Activated CD8-positive, alpha-beta memory T cell treated with anti-CD3 and anti-CD28 coated beads for 4 hours (primary cell): ENCODE measurements around the gene SLC25A6.
"Not testable (repeated sequence)": the region's sequence is repeated elsewhere in the genome, so short reads cannot be mapped to it uniquely, and the experiment has no call there.

Experiments used
- DNase-seq, 2 donors: peaks; one replicate each; pipeline ENCODE4 v3.0.0-alpha.2; 2020; ENCODE audit warnings: low read depth in 2 of 2

SLC25A6 gene

DNA sequence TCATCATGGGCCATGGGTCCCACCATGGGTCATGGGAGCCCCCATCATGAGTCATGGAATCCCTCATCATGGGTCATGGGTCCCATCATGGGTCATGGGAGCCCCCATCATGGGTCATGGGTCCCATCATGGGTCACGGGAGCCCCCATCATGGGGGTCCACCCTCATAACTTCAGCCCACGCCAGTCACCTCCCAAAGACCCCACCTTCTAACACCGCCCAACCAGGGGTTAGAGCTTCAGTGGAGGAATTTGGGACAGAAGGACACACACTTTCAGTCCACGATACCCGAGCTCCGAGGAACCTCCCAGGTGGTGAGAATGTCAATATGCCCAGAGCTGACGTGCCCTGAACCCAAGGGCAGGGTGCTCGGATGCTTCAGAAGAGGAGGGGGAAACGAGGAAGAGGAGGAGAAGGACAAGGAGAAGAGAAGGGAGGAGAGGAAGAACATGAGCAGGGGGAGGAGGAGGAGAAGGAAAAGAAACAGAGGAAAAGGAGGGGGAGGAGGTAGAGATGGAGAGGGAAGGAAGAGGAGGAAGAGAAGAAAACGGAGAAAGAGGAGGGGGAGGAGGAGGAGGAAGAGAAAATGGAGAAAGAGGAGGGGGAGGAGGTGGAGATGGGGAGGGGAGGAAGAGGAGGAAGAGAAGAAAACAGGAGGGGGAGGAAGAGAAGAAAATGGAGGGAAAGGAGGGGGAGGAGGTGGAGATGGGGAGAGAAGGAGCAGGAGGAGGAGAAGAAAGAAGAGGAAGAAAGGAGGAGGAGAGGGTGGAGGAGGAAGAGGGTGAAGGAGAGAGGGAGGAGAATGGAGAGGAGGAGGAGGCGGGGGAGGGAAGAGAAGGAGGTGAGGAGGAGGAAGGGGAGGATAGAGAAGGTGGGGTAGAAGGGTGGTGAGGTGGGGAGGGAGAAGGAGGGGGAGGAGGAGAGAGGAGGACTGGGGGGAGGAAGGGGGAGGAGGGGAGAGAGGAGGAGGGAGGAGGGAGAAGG, 37.6 kb downstream of the SLC25A6 start:
- no peak for DNase-seq

DNA sequence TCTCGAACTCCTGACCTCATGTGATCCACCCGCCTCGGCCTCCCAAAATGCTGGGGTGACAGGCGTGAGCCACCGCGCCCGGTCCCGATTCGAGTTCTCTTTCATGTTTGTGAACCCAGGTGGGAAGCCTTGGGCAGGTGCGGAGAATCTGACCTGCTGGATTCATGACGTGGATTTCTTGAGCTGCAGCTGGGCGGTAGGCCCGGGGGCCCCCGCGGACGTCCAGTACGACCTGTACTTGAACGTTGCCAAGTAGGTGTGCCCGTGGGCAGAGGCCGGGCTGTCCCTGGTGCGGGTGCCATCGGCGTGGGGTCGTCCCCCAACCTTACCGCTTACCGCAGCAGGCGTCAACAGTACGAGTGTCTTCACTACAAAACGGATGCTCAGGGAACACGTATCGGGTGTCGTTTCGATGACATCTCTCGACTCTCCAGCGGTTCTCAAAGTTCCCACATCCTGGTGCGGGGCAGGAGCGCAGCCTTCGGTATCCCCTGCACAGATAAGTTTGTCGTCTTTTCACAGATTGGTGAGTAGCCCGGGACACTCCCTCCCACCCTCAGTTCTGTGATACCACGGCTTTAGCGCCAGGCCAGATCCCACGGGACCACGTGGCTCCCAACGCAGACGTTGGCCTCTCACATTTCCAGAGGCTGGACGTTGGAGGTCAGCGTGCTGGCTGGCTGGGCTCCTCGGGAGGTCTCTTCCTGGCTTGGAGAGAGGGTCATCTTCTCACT, 39.8 kb downstream of the SLC25A6 start:
- no peak for DNase-seq

DNA sequence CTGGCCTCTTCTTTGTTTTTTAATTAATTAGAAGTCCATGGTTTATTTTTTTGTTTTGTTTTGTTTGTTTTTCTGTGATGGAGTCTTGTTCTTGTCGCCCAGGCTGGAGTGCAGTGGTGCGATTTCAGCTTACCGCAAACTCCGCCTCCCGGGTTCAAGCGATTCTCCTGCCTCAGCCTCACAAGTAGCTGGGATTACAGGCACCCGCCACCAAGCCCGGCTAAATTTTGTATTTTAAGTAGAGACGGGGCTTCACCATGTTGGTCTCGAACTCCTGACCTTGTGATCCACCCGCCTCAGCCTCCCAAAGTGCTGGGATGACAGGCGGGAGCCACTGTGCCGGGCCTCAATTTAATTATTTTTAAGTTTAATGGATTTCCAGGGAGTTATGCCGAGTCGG, 42.3 kb downstream of the SLC25A6 start:
- not testable (repeated sequence) for DNase-seq

DNA sequence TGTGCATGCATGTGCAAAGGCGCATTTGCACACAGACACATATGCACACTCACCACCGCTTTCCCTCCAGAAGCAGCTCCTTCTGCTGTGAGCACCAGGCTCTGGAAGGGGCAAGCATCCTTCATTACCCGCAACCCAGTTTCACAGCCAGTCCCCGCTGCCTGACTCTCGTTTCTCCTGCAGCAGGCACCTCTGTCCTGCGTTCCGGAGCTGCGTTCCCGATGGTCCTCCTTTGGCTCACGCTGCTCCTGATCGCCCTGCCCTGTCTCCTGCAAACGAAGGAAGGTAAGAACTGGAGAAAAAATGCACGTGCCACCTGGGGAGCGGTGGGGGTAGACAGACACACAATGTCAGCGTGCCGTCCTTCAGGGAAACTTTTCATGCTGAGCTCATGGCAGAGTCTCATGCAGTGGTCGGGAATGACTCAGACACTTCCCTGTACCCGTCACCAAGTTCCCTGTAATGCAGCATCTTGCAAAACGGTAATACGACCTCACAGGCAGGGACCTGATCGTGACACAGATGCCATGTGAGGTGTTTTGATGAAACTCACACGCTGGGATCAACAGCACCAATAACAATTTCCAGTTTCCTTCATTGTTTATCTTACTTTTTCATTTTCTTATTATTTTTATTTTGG, 50.2 kb downstream of the SLC25A6 start:
- no peak for DNase-seq

DNA sequence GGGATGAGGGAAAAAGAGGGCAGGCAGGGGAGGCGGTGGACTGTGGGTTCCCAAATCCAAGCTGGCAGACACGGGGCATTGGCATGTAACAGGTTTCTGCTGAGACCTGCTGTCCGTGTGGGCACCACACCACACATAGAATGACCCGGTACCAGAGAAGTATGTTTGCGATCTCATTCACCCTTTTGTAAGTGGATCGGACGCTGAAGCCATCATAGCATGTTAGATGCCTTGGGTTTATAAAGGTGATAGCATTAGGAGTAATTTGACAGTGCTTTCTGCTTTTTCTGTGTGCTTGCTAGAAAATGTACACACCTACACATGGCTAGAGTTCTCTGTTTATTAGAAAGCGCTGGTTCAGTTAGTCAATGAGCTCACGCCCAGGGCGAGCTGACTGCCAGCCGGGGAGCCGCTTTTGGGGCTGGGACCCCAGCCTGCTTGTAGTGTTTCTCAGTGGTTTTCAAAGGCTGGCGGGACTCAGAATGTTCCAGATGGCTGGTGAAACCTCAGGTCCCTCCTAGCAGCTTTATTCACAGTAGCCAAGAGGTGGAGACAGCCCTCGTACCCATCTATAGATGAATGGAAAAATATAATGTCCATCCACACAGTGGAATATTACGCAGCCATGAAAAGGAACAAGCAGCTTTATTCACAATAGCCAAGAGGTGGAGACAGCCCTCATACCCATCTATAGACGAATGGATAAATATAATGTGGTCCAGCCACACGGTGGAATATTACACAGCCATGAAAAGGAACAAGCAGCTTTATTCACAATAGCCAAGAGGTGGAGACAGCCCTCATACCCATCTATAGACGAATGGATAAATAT, 54.7 kb downstream of the SLC25A6 start:
- DNase-seq = no peak

DNA sequence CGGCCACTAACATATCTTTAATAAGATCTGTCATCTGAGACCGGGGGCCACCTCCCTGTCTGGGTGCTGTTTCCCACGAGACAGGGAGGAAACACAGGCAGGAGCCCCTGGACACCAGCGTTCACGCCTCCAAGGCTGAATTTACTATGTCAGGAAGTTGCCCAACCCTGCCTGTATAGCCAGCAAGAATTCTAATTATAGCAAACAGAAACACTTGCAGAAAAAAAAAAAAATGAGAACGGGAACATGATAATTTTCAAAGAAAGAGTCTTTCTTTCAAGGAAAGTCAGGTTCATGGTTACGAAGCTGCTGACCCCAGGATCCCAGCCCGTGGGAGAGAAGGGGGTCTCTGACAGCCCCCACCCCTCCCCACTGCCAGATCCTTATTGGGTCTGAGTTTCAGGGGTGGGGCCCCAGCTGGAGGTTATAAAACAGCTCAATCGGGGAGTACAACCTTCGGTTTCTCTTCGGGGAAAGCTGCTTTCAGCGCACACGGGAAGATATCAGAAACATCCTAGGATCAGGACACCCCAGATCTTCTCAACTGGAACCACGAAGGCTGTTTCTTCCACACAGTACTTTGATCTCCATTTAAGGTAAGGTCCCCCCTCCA, 55.5 kb downstream of the SLC25A6 start, which contains the start of gene IL3RA:
IL3RA (plus strand) TSS at position 455 of the 613 bp plus-strand sequence. CDS start 4,981 bp downstream, outside the sequence.
- DNase-seq = no peak
